Measurements from ENCODE around the gene KCNAB1. TPM values are rescaled to one million over a fixed set of nuclear protein-coding genes. Genes with fewer than 3 reads are reported as not detected.

The KCNAB1 gene
- total and polyA plus RNA-seq, 4 experiments from 2014 or later, result 0.40 to 0.58 TPM; not detected in 2

DNA sequence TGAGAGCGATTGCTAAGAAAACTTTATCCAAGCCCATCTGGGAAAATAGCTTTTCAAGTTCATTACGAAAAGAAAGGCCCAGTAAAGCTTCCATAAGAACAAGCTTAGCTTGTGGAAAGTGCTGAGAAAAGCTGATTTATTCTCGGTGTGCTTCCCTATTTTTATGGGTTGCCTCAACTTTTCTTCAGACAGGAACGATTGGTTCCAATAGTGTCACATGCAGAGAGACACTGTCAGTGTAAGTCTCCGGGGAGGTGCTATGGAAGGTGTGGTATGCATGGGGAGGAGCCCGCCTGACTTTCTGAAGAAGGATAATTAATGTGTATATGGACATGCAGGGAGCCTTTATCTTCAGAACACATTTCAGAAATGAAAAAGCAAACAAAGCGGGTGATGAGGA lies 257.3 kb downstream of the KCNAB1 start:
- Mint-ChIP-seq H3K27me3 (peaks cover 6 to 14% of the 10 kb centered on the region in 2 donors), H3K36me3 (no peaks in the 10 kb centered on the region), H3K4me1 (no peaks in the 10 kb centered on the region), H3K4me3 (no peak overlapping the region), H3K27ac (no peak overlapping the region), H3K9me3 (no peaks in the 10 kb centered on the region)
- POLR2A ChIA-PET (ENCODE audit: partially characterized antibody), result interaction anchor here (0.6 kb wide), 1 partner anchor 199 kb away, joined by 3 read pairs; no protein-coding TSS in a partner anchor
- Histone ChIP-seq H3K4me3 (ENCODE audit: low read length in 2 of 2) (no peak overlapping the region), H3K27ac (ENCODE audit: low read depth, low read length) (no peak overlapping the region), H3K9me3 (ENCODE audit: control insufficient read depth in 1 of 2, low read length in 2 of 2) (no peaks in the 10 kb centered on the region), H3K4me1 (ENCODE audit: insufficient read depth, low read length) (no peaks in the 10 kb centered on the region), H3K27me3 (ENCODE audit: insufficient read depth, low read length) (no peaks in the 10 kb centered on the region), H3K36me3 (ENCODE audit: insufficient read depth, low read length) (no peaks in the 10 kb centered on the region)
- CTCF ChIA-PET (ENCODE audit: partially characterized antibody), result no interaction called here
- no peak for DNase-seq
- intact Hi-C loops (cut with micrococcal nuclease), result no loop called here

DNA sequence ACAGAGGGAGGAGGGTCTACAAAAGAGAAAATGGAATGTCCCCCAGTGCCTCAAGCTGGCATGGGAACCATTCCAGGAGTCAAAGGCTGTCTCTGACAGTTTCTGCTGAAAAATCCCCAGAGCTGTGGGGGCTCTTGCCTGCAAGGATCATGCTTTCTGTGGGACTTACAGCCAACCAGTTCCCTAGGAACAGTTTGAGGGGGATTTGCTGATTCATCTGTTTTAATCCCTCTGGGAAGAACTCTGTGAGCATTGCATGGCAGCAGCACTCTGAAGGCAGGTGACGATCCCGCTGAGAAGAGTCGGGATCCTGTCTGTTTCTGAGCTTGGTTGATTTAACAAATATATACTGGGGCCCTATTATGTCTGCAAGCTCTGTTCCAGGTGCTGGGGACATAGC lies 258.5 kb downstream of the KCNAB1 start:
- ChIA-PET CTCF (ENCODE audit: partially characterized antibody) (no interaction called here), POLR2A (ENCODE audit: partially characterized antibody) (no interaction called here)
- no peak overlapping the region for H3K4me3 Mint-ChIP-seq
- peaks cover 6 to 14% of the 10 kb centered on the region in 2 donors for H3K27me3 Mint-ChIP-seq
- Histone ChIP-seq H3K36me3 (ENCODE audit: insufficient read depth, low read length) (no peaks in the 10 kb centered on the region), H3K4me3 (ENCODE audit: low read length in 2 of 2) (no peak overlapping the region), H3K27me3 (ENCODE audit: insufficient read depth, low read length) (no peaks in the 10 kb centered on the region), H3K27ac (ENCODE audit: low read depth, low read length) (no peak overlapping the region), H3K4me1 (ENCODE audit: insufficient read depth, low read length) (no peaks in the 10 kb centered on the region), H3K9me3 (ENCODE audit: control insufficient read depth in 1 of 2, low read length in 2 of 2) (no peaks in the 10 kb centered on the region)
- no peak overlapping the region for H3K27ac Mint-ChIP-seq
- H3K4me1 Mint-ChIP-seq, result no peaks in the 10 kb centered on the region
- no peaks in the 10 kb centered on the region for H3K36me3 Mint-ChIP-seq
- intact Hi-C loops (cut with micrococcal nuclease), result no loop called here
- H3K9me3 Mint-ChIP-seq, result no peaks in the 10 kb centered on the region
- no peak for DNase-seq

DNA sequence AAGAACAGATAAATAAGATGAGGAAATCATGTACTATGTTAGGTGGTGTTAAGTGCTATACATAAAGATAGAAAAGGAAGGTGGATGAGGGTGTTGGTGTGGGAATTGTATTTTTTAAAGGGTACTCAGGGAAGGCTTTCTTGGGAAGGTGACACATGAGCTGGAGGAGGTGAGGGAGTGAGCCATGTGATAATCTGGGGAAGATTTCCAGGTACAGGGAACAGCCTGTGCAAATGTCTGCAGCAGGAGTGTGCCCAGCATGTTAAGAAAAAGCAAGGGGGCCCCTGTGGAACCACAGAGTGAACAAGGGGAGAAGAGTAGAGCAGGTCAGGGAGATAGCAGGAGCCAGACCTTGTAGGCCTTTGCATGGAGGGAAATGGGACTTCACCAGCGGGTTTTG lies 258.9 kb downstream of the KCNAB1 start:
- ChIA-PET CTCF (ENCODE audit: partially characterized antibody) (no interaction called here), POLR2A (ENCODE audit: partially characterized antibody) (no interaction called here)
- Histone ChIP-seq H3K4me1 (ENCODE audit: insufficient read depth, low read length) (no peaks in the 10 kb centered on the region), H3K27ac (ENCODE audit: low read depth, low read length) (no peak overlapping the region), H3K27me3 (ENCODE audit: insufficient read depth, low read length) (no peaks in the 10 kb centered on the region), H3K36me3 (ENCODE audit: insufficient read depth, low read length) (no peaks in the 10 kb centered on the region), H3K4me3 (ENCODE audit: low read length in 2 of 2) (no peak overlapping the region), H3K9me3 (ENCODE audit: control insufficient read depth in 1 of 2, low read length in 2 of 2) (no peaks in the 10 kb centered on the region)
- intact Hi-C loops (cut with micrococcal nuclease), result no loop called here
- Mint-ChIP-seq H3K27me3 (peaks cover 6 to 14% of the 10 kb centered on the region in 2 donors), H3K36me3 (no peaks in the 10 kb centered on the region), H3K4me1 (no peaks in the 10 kb centered on the region), H3K27ac (no peak overlapping the region), H3K9me3 (no peaks in the 10 kb centered on the region), H3K4me3 (no peak overlapping the region)
- DNase-seq, result no peak

DNA sequence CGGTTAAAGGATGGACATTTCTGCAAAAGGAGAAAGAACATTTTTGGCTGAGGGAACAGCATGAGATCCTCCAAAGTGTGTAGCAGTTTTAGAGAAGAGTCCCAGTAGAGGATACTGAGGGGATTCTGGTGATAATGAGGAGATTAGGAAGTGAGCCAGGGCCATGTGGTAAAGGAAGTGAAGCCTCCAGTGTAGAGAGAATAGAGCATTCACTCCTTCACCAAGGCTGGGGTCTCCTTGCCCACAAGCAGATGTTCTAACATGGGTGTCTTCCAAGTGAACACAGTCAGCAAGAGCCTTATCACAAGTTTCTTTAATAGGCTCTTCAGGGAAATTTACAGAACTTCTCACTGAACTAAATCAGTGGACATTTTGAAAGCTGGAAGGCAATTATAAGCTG lies 260.9 kb downstream of the KCNAB1 start:
- peaks cover 6 to 11% of the 10 kb centered on the region in 2 donors for H3K27me3 Mint-ChIP-seq
- H3K27ac Mint-ChIP-seq, result no peak overlapping the region
- Histone ChIP-seq H3K27ac (ENCODE audit: low read depth, low read length) (no peak overlapping the region), H3K9me3 (ENCODE audit: control insufficient read depth in 1 of 2, low read length in 2 of 2) (no peaks in the 10 kb centered on the region), H3K27me3 (ENCODE audit: insufficient read depth, low read length) (no peaks in the 10 kb centered on the region), H3K4me3 (ENCODE audit: low read length in 2 of 2) (no peak overlapping the region), H3K4me1 (ENCODE audit: insufficient read depth, low read length) (no peaks in the 10 kb centered on the region), H3K36me3 (ENCODE audit: insufficient read depth, low read length) (no peaks in the 10 kb centered on the region)
- H3K4me3 Mint-ChIP-seq, result no peak overlapping the region
- ChIA-PET CTCF (ENCODE audit: partially characterized antibody) (interaction anchor here (0.6 to 2.8 kb wide), 6 partner anchors 11 to 575 kb away, joined by 3 to 22 read pairs (median 5); partner anchors contain the start of gene C3orf33), POLR2A (ENCODE audit: partially characterized antibody) (no interaction called here)
- no peaks in the 10 kb centered on the region for H3K9me3 Mint-ChIP-seq
- DNase-seq, result no peak
- intact Hi-C loops (cut with micrococcal nuclease), result loop anchor here (5.0 kb wide), 1 partner anchor 126 kb away; no protein-coding TSS in a partner anchor
- H3K36me3 Mint-ChIP-seq, result no peaks in the 10 kb centered on the region
- H3K4me1 Mint-ChIP-seq, result no peaks in the 10 kb centered on the region

DNA sequence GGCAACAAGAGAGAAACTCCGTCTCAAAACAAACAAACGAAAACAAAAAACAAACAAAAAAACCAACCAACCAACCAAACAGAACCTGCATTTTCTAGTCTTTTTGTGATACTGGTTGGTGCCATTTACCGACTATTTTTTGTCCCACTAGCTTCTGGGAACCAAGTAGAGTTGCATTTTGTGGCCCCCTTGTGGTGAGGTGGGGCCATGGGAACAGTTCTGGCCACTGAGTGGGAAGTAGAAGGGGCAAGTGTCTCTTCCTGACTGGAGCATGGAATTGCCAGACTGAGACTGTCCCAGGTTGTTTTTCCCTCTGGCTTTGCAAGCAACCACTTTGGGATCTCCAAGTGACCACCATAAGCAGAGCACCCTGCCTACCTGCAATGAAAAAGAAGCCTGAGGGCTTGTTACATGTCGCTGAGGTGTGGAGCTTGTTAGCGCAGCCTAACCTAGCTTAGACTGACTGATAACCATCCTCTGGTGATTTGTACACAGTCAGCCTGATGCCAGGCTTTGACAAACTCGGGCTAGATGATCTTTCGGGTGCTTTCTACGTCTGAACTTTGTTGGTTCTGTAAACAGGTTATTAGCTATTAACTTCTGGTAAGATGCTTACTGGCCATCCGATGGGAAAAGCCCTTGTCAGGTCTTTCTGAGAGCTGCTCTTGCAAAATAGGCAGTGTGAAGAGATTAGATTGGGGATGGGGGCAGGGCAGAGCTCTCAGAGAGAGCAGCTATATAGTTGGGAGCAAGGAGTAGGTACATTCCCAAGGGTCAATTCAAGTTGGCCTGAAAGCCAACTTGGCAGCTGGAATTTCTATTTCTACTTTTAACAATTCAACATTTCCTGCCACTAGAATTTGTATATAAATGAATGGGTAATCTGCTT lies 262.3 kb downstream of the KCNAB1 start:
- Histone ChIP-seq H3K4me3 (ENCODE audit: low read length in 2 of 2) (no peak overlapping the region), H3K9me3 (ENCODE audit: control insufficient read depth in 1 of 2, low read length in 2 of 2) (no peaks in the 10 kb centered on the region), H3K36me3 (ENCODE audit: insufficient read depth, low read length) (no peaks in the 10 kb centered on the region), H3K27me3 (ENCODE audit: insufficient read depth, low read length) (no peaks in the 10 kb centered on the region), H3K27ac (ENCODE audit: low read depth, low read length) (no peak overlapping the region), H3K4me1 (ENCODE audit: insufficient read depth, low read length) (no peaks in the 10 kb centered on the region)
- Mint-ChIP-seq H3K27me3 (peaks cover 6 to 7% of the 10 kb centered on the region in 2 donors), H3K9me3 (no peaks in the 10 kb centered on the region), H3K27ac (no peak overlapping the region), H3K36me3 (no peaks in the 10 kb centered on the region), H3K4me3 (no peak overlapping the region), H3K4me1 (no peaks in the 10 kb centered on the region)
- intact Hi-C loops (cut with micrococcal nuclease), result loop anchor here (5.0 kb wide), 1 partner anchor 125 kb away; no protein-coding TSS in a partner anchor
- no peak for DNase-seq
- POLR2A ChIA-PET (ENCODE audit: partially characterized antibody), result no interaction called here
- CTCF ChIA-PET (ENCODE audit: partially characterized antibody), result interaction anchor here (0.7 to 2.8 kb wide), 12 partner anchors 9 to 576 kb away, joined by 3 to 22 read pairs (median 4); partner anchors contain the start of gene C3orf33

DNA sequence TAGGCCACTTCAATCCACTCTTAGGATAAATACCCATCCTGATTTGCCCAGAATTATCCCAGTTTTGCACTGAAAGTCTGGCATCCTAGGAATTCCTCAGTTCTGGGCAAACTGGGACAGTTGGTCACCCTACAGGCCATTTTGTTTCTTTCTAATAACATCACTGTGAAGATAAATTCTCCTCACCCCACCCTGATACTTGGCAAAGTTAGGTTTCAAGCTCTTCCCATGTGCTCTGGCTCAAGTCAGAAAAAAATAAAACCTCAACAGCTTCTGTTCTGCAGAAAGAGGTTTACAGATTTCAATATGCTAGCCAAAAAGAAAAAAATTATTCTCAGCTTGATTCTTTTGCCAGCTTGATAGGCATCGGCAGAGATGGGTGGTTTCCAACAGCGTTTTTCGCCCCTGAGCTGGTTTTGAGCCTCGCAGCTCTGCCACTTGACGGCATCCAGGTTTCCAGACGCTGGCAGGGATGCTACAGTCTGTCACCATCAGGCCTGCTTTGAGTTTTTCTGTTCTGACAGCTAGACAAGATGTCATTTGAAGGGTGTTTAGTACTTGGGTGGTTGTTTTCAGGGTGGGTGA lies 263.2 kb downstream of the KCNAB1 start:
- Histone ChIP-seq H3K9me3 (ENCODE audit: control insufficient read depth in 1 of 2, low read length in 2 of 2) (no peaks in the 10 kb centered on the region), H3K27me3 (ENCODE audit: insufficient read depth, low read length) (no peaks in the 10 kb centered on the region), H3K27ac (ENCODE audit: low read depth, low read length) (no peak overlapping the region), H3K36me3 (ENCODE audit: insufficient read depth, low read length) (no peaks in the 10 kb centered on the region), H3K4me3 (ENCODE audit: low read length in 2 of 2) (no peak overlapping the region), H3K4me1 (ENCODE audit: insufficient read depth, low read length) (no peaks in the 10 kb centered on the region)
- H3K9me3 Mint-ChIP-seq, result no peaks in the 10 kb centered on the region
- CTCF ChIA-PET (ENCODE audit: partially characterized antibody), result interaction anchor here (0.9 to 2.8 kb wide), 8 partner anchors 10 to 234 kb away, joined by 3 to 22 read pairs (median 5); no protein-coding TSS in a partner anchor
- no peak overlapping the region for H3K4me3 Mint-ChIP-seq
- no peak overlapping the region for H3K27ac Mint-ChIP-seq
- POLR2A ChIA-PET (ENCODE audit: partially characterized antibody), result no interaction called here
- peaks cover 4% of the 10 kb centered on the region in 2 donors for H3K27me3 Mint-ChIP-seq
- intact Hi-C loops (cut with micrococcal nuclease), result loop anchor here (5.0 kb wide), 1 partner anchor 124 kb away; no protein-coding TSS in a partner anchor
- no peak for DNase-seq
- H3K4me1 Mint-ChIP-seq, result no peaks in the 10 kb centered on the region
- no peaks in the 10 kb centered on the region for H3K36me3 Mint-ChIP-seq

Measured in CD4-positive, alpha-beta memory T cell (primary cell).